HG03457 (cell line): ENCODE measurements around the gene NPNT.
"Not testable (repeated sequence)": the region's sequence is repeated elsewhere in the genome, so short reads cannot be mapped to it uniquely, and the experiment has no call there.

Experiments
- ATAC-seq: cut with Tn5 transposase; IDR thresholded peaks from one replicate; pipeline ENCODE4 v1.9.1; 2021; ENCODE audit warnings: moderate number of reproducible peaks; ENCODE audit not compliant: unreplicated experiment

NPNT gene, protein sequence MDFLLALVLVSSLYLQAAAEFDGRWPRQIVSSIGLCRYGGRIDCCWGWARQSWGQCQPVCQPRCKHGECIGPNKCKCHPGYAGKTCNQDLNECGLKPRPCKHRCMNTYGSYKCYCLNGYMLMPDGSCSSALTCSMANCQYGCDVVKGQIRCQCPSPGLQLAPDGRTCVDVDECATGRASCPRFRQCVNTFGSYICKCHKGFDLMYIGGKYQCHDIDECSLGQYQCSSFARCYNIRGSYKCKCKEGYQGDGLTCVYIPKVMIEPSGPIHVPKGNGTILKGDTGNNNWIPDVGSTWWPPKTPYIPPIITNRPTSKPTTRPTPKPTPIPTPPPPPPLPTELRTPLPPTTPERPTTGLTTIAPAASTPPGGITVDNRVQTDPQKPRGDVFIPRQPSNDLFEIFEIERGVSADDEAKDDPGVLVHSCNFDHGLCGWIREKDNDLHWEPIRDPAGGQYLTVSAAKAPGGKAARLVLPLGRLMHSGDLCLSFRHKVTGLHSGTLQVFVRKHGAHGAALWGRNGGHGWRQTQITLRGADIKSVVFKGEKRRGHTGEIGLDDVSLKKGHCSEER

DNA sequence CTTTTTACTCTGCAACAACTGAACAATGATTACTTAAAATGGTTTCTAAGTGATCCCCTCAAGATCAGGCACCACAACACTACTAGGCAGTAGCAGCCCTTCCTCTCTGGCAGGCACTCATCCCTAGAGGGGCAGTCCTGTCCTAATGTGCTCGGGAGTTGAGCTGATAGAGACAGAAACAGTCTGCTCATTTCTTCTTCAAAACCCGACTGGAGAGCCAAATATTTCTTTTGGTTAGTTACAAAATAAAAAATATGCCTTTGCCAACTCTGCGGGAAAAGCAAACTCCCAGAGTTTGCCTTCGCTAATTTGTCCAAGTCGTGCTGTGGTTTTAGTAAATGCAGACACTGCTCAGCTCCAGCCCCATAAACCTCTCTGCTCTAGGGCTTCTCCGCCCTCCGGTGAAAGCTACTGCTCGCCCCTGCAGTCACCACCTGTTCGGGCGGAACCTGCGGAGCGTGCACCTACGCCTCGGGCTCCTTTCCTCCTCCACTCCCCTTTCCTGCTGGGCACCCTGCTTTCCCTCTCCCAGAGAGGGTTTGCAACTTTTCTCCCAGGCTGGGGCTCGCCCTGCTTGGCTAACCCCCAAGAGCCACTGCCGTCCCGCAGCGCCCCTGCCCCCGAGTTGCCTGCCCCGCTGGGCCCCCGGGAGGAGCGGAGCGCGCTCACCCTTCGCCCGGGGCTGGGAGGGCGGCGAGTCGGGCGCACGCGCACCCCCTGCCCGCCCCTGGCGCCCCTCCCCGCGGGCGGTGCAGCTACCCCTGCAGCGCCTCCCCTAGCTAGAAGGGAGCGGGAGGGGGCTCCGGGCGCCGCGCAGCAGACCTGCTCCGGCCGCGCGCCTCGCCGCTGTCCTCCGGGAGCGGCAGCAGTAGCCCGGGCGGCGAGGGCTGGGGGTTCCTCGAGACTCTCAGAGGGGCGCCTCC lies at the start of gene NPNT:
Gene NPNT (plus strand): TSS at position 812 of the 923 bp plus-strand sequence. CDS start 182 bp downstream, outside the sequence.
- ATAC-seq = no peak

DNA sequence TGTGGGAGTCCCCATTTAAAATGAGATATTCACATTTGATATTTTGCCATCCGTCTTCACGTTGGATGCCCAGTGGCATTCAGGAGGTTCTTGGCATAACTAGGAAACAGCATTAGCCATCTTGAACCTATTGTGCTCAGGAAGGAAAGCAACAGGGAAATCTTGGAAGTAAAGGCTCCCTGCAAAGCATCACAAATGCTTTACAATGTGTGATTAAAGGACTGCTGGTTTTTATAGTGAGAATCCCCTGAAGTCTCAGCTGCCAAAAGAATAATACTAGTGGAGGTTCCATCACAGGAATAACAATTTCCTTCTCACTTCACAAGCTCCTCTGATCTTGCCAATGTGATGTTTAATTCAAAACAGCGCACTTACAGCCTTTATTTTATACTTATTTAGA lies 49.7 kb upstream of the NPNT start:
- ATAC-seq = no peak

DNA sequence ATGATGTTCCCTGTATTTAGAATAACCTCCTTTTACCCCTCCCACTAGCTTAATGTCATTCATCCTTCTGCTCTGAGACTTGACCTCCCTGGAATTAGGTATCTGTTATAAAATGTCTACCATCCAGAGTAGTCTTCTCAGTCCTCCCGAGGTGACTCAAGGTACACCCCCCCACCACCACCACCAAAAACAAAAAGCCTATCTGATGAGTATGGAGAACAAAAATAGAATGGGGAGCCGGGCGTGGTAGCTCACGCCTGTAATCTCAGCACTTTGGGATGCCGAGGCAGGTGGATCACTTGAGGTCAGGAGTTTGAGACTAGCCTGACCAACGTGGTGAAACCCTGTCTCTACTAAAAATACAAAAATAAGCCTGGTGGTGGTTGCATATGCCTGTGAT lies 46.9 kb upstream of the NPNT start:
- ATAC-seq = not testable (repeated sequence)

DNA sequence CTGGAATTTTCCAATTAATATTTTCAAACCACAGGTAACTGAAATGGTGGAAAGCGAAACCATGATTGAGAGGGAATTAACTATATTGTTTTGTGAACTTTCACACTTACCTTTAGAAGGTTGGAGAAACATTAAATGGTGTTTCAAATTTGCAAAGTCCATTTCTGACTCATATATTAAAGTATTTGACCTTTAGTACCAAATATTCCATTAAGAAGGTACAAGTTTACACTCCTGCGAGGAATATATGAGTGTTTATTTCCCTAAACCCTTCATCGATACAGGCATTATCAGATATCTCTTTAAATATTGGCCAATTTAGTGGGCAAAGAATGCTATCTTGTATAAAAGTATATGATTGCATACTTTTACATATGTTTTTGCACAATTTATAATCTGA lies 44.1 kb upstream of the NPNT start:
- no peak for ATAC-seq

DNA sequence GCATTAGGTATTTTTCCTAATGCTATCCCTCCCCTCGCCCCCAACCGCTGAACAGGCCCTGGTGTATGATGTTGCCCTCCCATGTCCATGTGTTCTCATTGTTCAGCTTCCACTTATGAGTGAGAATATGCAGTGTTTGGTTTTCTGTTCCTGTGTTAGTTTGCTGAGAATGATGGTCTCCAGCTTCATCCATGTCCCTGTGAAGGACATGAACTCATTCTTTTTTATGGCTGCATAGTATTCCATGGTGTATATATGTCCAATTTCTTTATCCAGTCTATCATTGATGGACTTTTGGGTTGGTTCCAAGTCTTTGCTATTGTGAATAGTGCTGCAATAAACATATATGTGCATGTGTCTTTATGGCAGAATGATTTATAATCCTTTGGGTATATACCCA lies 43.0 kb upstream of the NPNT start:
- ATAC-seq = not testable (repeated sequence)

DNA sequence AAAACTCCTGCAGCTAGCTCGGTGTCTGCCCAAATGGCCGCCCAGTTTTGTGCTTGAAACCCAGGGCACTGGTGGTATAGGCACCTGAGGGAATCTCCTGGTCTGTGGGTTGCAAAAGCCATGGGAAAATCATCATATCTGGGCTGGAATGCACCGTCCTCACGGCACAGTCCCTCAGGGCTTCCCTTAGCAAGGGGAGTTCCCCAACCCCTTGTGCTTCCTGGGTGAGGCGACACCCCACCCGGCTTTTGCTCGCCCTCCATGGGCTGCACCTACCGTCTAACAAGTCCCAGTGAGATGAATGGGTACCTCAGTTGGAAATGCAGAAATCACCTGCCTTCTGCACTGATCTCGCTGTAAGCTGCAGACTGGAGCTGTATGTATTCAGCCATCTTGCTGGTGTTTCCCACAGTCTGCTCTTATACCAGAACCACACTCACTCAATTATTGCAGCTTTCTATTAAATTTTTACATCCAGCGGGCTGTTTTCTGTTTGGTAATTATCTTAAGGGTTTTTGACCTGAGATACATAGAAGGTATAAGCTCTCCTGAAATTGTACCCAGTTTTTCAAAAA lies 36.7 kb upstream of the NPNT start:
- ATAC-seq = no peak

DNA sequence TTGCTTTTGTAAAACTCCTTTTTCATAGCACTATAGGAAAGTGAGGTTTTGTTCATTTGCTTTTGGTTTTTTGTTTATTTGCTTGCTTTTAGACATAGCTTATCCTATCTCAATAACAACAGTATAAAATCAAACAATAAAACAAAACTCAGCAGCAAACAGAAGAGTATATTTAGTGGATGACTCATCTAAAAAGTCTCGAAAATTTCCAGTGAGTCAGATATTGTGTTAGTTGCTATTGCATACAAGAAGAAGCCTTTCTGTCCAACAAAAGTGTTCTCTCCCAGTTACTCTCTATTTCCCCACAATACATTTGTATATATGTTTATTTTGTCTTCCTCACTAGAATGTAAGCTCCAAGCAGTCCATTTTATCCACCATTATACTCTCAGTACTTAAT lies 36.0 kb upstream of the NPNT start:
- no peak for ATAC-seq

DNA sequence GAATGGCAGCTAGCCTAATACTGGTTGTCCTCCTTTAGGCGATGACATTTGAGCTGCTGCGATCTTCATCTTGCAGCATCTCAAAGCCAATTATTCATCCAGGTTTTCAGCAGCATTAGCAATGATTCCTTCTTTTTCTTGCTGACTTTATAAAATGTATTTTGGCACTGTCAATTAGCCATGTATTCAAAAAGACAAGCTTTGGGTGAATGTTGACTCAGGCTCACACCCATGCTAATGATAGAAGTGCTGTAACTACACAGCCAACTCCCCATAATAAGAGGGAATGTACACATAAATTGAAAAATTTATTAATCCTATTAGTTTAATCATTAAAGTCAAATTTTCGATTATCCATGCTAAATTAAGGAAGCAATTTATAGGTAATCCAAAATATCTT lies 24.3 kb upstream of the NPNT start:
- no peak for ATAC-seq

DNA sequence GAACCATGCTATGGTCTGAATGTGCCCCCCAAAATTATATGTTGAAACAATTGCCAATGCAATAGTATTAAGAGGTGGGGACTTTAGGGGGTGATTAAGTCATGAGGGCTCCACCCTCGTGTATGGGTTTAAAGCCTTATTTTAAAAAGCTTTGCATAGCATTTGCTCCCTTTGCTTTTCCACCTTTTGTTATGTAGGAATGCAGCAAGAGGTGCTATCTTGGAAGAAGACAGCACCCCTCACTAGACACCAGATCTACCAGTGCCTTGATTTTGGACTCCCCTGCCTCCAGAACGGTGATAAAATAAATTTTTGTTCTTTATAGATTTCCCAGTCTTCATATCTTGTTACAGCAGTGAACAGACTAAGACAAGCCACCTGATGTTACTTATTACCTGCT lies 23.3 kb upstream of the NPNT start:
- no peak for ATAC-seq

DNA sequence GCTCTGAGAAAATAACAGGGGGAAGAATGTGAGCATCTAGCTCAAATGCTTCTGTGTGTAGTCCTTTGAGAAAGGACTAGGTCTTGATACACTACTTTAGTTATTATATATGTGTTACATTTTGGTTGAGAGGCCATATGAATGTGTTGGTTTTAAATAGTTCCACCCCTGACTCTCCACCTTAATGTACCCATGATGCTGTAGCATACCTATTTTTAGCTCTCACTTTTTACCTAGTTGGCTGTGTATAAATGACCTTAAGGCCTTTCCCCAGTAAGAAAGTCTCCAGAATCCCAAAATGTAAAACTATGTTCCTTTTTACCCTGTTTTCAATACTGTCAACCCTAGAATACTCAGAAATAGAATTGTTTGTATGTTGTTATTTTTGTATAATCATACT lies 20.0 kb upstream of the NPNT start:
- ATAC-seq = no peak

DNA sequence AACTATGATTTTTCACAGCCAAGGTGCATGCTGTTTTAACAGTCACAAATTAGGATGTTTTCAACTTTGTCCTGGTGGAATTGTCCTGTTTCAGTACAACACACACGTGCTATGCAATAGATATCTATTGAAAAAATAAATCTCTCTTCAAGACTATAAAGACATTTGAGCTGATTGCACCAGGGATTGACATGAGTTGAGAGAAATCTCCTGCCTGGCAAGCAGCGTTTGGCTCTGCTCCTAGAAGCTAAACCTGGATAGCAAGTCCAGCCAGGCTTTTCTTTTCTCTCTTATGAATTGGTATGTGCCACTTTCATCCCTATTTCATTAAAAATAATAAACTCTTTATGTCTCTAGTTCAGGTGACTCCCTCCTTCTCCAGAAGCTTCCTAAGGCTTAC lies 16.6 kb upstream of the NPNT start:
- no peak for ATAC-seq

DNA sequence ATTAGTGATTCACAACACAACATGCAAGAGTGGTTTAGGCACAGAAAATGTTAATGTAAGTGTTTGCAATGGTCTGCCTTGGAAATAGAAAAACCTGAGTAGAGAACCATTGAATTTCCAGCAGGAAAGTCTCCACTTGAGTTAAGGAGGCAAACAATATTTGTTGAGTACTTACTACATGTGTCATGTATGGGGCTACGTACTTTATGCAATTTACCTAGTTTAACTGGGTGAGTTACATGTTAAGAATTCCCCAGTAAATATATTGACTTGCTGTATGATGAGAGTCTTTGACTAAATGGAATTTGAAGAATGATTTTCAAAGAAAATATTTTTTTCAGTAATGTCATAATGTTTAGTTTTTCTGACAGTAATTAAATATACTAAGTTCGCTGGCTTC lies 7.8 kb upstream of the NPNT start:
- no peak for ATAC-seq

DNA sequence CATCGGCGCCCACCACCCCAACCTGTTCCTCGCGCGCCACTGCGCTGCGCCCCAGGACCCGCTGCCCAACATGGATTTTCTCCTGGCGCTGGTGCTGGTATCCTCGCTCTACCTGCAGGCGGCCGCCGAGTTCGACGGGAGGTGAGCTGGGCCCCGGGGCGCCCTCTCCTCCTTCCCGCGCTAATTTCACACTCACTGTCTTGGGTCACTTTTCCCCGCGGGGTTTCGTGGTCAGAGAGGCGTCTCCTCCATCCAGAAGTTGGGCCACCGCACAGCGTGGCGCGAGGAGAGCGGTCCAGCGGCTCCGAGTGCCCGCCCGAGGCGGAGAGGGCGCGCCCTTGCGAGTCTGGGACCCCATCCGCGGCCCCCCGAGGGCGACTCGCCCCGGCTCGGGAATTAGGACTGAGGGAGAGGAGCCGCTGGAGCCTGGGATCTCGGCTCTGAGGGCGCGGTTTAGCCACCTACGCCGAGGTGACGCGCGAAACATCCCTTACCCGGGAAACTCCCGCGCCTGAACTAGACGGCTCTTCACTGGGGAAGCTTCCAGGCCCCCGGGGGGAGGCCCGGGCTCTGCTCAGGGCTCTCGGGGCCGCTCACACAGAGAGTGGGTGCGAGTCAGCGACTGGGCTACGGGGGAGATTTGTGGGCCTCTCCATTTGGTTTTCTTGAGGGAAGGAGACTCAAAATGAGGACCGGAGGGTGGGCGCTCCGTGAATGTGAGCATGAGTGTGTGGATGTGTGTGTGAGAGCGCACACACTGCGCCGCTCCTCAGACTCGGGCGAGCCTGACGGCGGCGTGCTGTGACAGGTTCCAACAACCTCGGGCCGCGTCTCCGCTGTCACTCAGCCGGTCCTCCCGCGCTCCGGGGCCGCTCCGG lies 551 bp downstream of the NPNT start:
- ATAC-seq = no peak

DNA sequence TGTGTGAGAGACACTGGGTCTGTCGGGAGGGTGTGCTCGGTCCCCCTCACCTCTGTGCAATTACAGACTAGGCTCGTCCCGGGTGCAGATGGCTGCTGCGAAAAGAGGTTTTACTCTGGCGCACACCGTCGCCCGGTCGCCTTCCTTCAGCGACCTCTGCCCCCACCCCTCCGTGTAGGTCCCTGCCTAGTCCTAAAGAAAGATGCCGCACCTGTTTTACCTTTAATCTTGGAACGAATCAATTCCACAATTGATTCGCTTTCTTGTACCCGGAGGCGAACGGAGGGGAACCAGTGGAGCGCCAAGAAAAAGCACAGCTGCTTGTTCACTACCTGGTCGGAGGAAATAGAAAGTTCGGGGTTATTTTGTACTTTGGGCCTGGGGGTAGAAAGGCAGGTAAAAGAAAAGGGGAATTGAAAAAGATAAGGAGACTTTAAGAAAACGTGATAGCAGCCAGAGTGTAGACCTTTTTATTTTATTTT lies 1.2 kb downstream of the NPNT start:
- ATAC-seq = no peak

DNA sequence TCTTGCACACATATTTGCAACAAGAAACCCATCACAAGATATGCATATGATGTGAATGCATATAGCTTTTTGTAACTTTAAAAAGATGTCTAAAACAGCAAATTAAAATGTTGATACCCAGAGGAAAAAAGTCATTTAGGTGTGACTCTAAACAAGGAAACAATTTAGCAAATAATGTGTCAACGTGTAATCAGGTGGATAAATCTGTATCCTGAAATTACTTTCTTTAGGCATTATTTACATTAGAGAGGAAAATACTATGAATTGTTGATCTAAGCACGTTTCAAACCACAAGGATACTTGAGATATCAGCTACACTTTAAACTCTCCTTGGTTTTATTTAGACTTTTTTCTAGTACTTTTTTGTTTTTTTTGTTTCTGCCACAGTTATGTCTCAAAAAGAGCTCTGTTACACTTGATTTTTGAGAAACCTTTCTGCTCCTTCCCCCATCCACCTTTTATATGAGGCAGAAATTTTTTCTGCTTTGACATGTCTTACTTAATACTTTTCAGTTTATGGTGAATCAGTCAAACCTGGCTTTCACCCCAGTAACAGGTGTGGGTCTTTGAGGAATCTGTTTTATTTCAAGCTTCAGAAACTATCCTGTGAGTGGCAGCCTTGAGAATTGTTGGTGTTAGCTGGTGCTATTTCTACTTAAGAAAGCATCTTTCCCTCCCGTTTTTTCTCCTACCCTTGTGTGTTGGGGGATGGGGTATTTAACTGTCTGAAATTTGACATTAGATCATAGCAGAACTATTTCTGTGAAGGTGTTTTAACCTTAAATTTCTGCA lies 1.9 kb downstream of the NPNT start:
- ATAC-seq = no peak

DNA sequence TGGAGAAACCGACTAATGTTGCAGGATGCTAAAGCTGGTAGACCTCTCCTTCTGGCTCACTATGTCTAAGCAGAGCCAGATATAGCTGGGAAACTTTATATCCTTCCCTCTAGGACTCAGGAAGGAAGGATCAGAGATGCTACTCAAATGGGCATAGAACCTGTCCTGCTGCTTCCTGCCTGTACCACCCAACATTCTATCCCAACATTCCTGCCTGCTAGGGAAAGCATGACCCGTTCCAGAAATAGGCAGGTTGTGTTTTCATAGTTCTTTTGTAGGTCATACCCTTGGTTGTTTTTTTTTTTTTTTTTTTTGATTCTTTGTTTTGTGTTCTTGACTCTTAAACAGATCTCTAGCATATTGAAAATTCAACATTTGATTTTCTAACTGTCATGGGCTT lies 5.3 kb downstream of the NPNT start:
- no peak for ATAC-seq

DNA sequence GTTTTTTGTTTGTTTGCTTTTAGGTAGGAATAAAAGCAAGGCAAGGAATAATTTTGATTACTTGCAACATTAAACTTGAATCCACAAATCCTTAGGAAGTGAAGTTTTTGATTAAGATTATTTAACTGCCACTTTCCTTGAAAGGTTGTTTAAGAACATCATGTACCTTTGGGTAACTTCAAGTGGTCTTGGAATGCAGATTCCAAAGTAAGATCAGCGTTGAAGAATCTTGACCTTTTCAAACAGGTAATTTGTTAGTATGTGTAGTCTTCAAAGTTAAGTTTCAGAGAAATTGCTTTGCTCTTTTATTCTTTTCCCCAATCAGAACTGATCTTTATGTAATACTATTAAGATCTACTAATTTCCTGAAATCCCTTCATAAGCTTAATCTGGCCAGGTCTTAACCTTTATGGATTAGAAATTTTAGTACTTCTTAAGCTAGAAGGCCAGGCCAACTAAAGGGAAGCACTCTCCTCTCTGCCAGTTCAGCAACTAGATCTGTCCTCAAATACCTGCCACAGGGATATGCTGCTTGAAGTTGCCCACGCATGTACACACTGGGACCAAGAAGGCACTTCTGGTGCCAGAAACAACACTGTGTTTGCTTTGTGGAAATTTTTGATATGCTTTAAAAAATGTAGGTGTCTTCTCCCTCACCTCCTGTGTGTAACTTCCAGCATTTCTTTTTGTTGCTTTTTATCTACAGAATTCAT lies 7.4 kb downstream of the NPNT start:
- ATAC-seq = no peak

DNA sequence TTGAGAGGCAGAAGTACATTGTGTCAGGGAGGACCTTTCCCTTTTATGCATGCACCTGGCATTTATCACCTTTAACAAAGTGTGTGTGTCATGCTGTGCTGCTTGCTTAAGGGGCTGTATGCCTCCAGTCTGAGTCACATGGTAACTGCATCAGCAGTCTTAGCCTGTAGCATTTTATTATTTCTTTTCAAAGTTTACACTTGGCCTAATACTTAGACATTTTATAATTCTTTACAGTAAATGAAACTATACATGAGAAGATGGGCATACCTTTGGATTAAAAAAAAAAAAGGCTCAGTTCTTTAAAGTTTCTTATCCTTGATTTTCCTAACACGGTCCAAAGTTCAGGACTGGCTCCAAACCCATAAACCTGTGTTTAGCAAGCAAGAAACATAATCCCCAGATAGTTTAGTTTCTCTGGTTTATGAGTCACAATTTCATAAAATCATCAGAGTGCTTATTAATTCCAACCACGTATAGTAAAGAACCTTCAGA lies 14.6 kb downstream of the NPNT start:
- no peak for ATAC-seq

DNA sequence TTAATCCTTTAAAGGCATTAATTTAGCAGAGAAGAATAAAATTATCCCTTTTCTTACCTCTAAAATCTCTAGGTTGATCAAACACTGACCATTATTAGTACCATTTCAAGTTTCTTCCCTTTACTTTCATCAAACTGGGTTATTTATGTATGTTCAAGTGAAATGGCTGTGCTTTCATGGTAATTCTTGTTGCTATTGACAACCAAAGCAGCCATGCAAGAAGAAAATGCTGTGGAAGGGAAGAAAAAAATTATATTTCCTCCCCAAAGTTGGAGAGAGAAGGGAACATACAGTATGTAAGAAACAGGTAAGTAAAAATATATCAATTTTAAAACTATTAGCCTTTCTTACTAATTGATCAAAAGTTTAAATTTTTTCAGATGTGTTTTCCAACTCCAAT lies 16.2 kb downstream of the NPNT start:
- ATAC-seq = no peak
